HepG2 (cell line): ENCODE data around the gene POU2F1. TPM values are rescaled to one million over a fixed set of nuclear protein-coding genes. Genes with fewer than 3 reads are reported as not detected.

Experiments
- ATAC-seq: fragments of 200-7000 bp; cut with Tn5 transposase; 3 replicates; pipeline ENCODE4 v1.9.1; 2020; ENCODE audit warnings: mild to moderate bottlenecking, moderate library complexity
- BruUV-seq: library from RNA; stranded (reverse); fragments of 400-500 nt; replicated peaks from 2 replicates; lab custom pipeline; 2021; lab: Mats Ljungman, UMichigan
- CTCF ChIA-PET: fragments of 300-600 bp; formaldehyde crosslinking; extraction: SDS; loops from one replicate; lab custom pipeline; 2021; ENCODE audit warnings: low total read pairs, inconsistent platforms, low intra/inter-chr PET ratio; lab: Yijun Ruan, JAX
- POLR2A ChIA-PET: fragments of 350-600 bp; sonication (Branson Sonifier 250); formaldehyde crosslinking; loops from one replicate; lab custom pipeline; 2020; ENCODE audit warnings: antibody characterized with exemption, inconsistent platforms; lab: Yijun Ruan, JAX
- DNase-seq: peaks from one replicate; pipeline ENCODE4 v3.0.0-alpha.2; 2015; ENCODE audit warnings: low spot score
- FAIRE-seq: peaks from 3 replicates; lab custom pipeline; 2011; peaks lifted over from hg19 to GRCh38; lab: Jason Lieb, UNC
- H2AFZ ChIP-seq: one replicate; pipeline ENCODE4 v1.6.1; 2011; ENCODE audit warnings: low read length, inconsistent platforms
- H3K27ac ChIP-seq: fragments of 300-600 bp; 3 replicates; pipeline ENCODE4 v1.8.0; 2011; ENCODE audit warnings: mixed run types, mild to moderate bottlenecking, mixed read lengths, low read length, inconsistent platforms; ENCODE audit not compliant: insufficient read depth; ENCODE audit errors: extremely low read length
- H3K27me3 ChIP-seq, 2 experiments: fragments of 200-600 bp in 1 of 2; 2 replicates in 1 of 2; 3 replicates in 1 of 2; pipeline versions ENCODE4 v1.6.0 to v1.8.0; 2011; ENCODE audit warnings: low read length in 2 of 2, mild to moderate bottlenecking in 2 of 2, moderate library complexity in 2 of 2, inconsistent platforms in 1 of 2; ENCODE audit not compliant: insufficient read depth in 2 of 2, control insufficient read depth in 1 of 2
- H3K36me3 ChIP-seq, 2 experiments: fragments of 200-600 bp in 1 of 2; replicated peaks in 1 of 2; 2 replicates in 1 of 2; 3 replicates in 1 of 2; pipeline versions ENCODE4 v1.5.1 to v1.8.0; 2011; ENCODE audit warnings: low read length in 2 of 2, inconsistent platforms in 1 of 2; ENCODE audit not compliant: insufficient read depth in 2 of 2, control insufficient read depth in 1 of 2
- H3K4me1 ChIP-seq: 2 replicates; pipeline ENCODE4 v1.5.1; 2012; ENCODE audit warnings: low read length, inconsistent platforms; ENCODE audit not compliant: insufficient read depth
- H3K4me2 ChIP-seq: 2 replicates; pipeline ENCODE4 v1.6.0; 2011; ENCODE audit warnings: low read depth, low read length, inconsistent platforms
- H3K4me3 ChIP-seq, 3 experiments: fragments of 200-600 bp in 1 of 3; sonication (generic), shearing (Covaris generic) in 1 of 3; replicated peaks in 1 of 3; 2 replicates each; pipeline ENCODE4 v1.5.1; 2011 to 2016; ENCODE audit warnings: low read length in 3 of 3, inconsistent platforms in 2 of 3, low read depth in 2 of 3, mild to moderate bottlenecking in 2 of 3, control low read depth in 1 of 3, mixed read lengths in 1 of 3; ENCODE audit not compliant: insufficient read depth in 1 of 3
- H3K79me2 ChIP-seq: one replicate; pipeline ENCODE4 v1.6.1; 2011; ENCODE audit warnings: low read length, inconsistent platforms; ENCODE audit not compliant: insufficient read depth
- H3K9ac ChIP-seq: 2 replicates; pipeline ENCODE4 v1.6.0; 2011; ENCODE audit warnings: mild to moderate bottlenecking, low read depth, low read length, inconsistent platforms; ENCODE audit not compliant: insufficient read depth
- H3K9me3 ChIP-seq: 2 replicates; pipeline ENCODE4 v1.5.1; 2012; ENCODE audit warnings: mild to moderate bottlenecking, low read length
- H4K20me1 ChIP-seq: 2 replicates; pipeline ENCODE4 v1.6.0; 2011; ENCODE audit warnings: inconsistent platforms, mild to moderate bottlenecking, low read length, moderate library complexity; ENCODE audit not compliant: insufficient read depth
- JARID2 ChIP-seq: sonication (generic); formaldehyde crosslinking; IDR thresholded peaks from 2 replicates; pipeline ENCODE4 v1.8.1; 2023; ENCODE audit warnings: missing genetic modification reagents, inconsistent platforms; ENCODE audit not compliant: insufficient replicate concordance
- KDM6A ChIP-seq: IDR thresholded peaks from 2 replicates; pipeline ENCODE4 v1.6.1; 2016; ENCODE audit warnings: low read depth
- MTA3 ChIP-seq: sonication (generic); formaldehyde crosslinking; IDR thresholded peaks from 2 replicates; pipeline ENCODE4 v1.4.0; 2020; ENCODE audit warnings: missing genetic modification reagents
- NBN ChIP-seq: fragments of 450-650 bp; conservative IDR thresholded peaks from 2 replicates; pipeline ENCODE4 v1.6.1; 2017
- NFE2 ChIP-seq: sonication (generic); formaldehyde crosslinking; IDR thresholded peaks from 2 replicates; pipeline ENCODE4 v1.4.0; 2020; ENCODE audit warnings: missing genetic modification reagents
- SAP130 ChIP-seq: IDR thresholded peaks from 2 replicates; pipeline ENCODE4 v1.6.1; 2016; ENCODE audit warnings: low read depth
- SRSF1 ChIP-seq: fragments of 200-400 bp; formaldehyde crosslinking; optimal IDR thresholded peaks from 2 replicates; pipeline ENCODE3; 2017; ENCODE audit warnings: mild to moderate bottlenecking, low read depth, low read length, moderate library complexity
- ZMYM2 ChIP-seq: sonication (generic); formaldehyde crosslinking; IDR thresholded peaks from 2 replicates; pipeline ENCODE4 v1.8.0; 2022; ENCODE audit warnings: mild to moderate bottlenecking, missing genetic modification reagents
- ZNF333 ChIP-seq: sonication (generic); formaldehyde crosslinking; IDR thresholded peaks from 2 replicates; pipeline ENCODE4 v1.4.0; 2020; ENCODE audit warnings: mild to moderate bottlenecking, missing genetic modification reagents, borderline replicate concordance
- ZNF460 ChIP-seq: sonication (generic); formaldehyde crosslinking; IDR thresholded peaks from 2 replicates; pipeline ENCODE4 v1.5.1; 2020; ENCODE audit warnings: missing genetic modification reagents, mild to moderate bottlenecking, borderline replicate concordance
- ZNF773 ChIP-seq: sonication (generic); formaldehyde crosslinking; IDR thresholded peaks from 2 replicates; pipeline ENCODE4 v1.4.0; 2020; ENCODE audit warnings: missing genetic modification reagents, borderline replicate concordance
- in situ Hi-C: cut with HindIII; loops from 2 replicates; pipeline ENCODE4 v1.10.0; 2017; ENCODE audit warnings: low pct_unique_long_range_greater_than_20kb; ENCODE audit not compliant: extremely low pct_ligation_motif_present
- intact Hi-C: fragments of 100-400 bp; cut with micrococcal nuclease; formaldehyde crosslinking; loops from one replicate; pipeline ENCODE4 v1.10.0; 2022; ENCODE audit not compliant: unreplicated experiment
- polyA plus RNA-seq, 8 experiments: library from polyadenylated mRNA; depleted of rRNA in 3 of 8; stranded (reverse) in 7 of 8; unstranded in 1 of 8; fragments of >200 nt; fragmentation: Illumina TruSeq in 4 of 8; extraction: Trizol in 4 of 8; gene quantifications; 2 replicates each; pipeline versions ENCODE4 v1.2.1 to v1.2.3, GENCODE V29; 2011 to 2016; ENCODE audit warnings: low read depth in 4 of 8, missing spikeins in 1 of 8, mixed read lengths in 1 of 8; ENCODE audit not compliant: insufficient read depth in 1 of 8
- total RNA-seq, 5 experiments: library from RNA; depleted of rRNA; stranded (reverse); fragments of >200 nt; fragmentation: Illumina TruSeq; extraction: Trizol; gene quantifications; 2 replicates each; pipeline ENCODE4 v1.2.3, GENCODE V29; 2016; ENCODE audit warnings: low read depth in 1 of 5
- TF ChIP-seq, protein P1 (sequence below), 2 experiments: IDR thresholded peaks; 2 replicates each; pipeline ENCODE4 v1.6.1; 2011 to 2012; ENCODE audit warnings: low read length in 2 of 2, borderline replicate concordance in 1 of 2, low read depth in 1 of 2, mild to moderate bottlenecking in 1 of 2, moderate library complexity in 1 of 2
- TF ChIP-seq, protein P2 (sequence below): IDR thresholded peaks from 2 replicates; pipeline ENCODE4 v1.6.1; 2012; ENCODE audit warnings: inconsistent platforms

Gene POU2F1
- total and polyA plus RNA-seq, 2 of the 13 experiments (the other 11 are each of a cell fraction or from before 2014, with no cell fraction given), result 10.2 to 13.0 TPM

DNA sequence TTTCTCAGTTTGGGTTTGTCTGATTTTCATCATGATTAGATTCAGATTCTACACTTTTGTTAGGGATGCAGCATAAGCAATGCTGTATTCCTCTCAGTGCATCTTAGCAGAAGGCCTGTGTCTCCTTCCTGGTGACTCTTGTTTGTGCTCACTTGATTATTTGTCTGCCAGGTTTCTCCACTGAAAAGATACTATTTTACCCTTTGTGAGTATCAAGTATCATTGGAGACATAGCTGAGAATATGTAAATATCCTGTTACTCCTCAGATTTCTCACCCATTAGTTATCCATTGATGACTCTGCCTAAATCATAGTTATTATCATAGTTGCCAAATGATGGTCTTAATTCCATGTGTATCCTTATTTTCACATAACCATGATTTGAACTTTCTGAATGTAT is 148.5 kb downstream of the POU2F1 start:
- no TSS peak for BruUV-seq
- DNase-seq, result no peak
- no peak for ATAC-seq
- intact Hi-C loops, result no loop called here
- H3K27ac ChIP-seq, result no peak overlapping the region
- no peaks in the 10 kb centered on the region for H3K9me3 ChIP-seq
- FAIRE-seq, result no peak
- no peak overlapping the region for H3K9ac ChIP-seq
- no peaks in the 10 kb centered on the region for H3K4me1 ChIP-seq
- H3K36me3 ChIP-seq, result peaks cover 1 to 20% of the 10 kb centered on the region in 2 experiments; a peak in 4 of 5 replicates
- CTCF ChIA-PET, result no interaction called here
- H3K79me2 ChIP-seq, result no peaks in the 10 kb centered on the region
- in situ Hi-C loops, result no loop called here
- no peak overlapping the region for H3K4me2 ChIP-seq
- TF ChIP-seq NFE2 (CRISPR knock-in tag), result no peak
- TF ChIP-seq ZMYM2 (CRISPR knock-in tag), result no peak
- TF ChIP-seq, protein P1, sequence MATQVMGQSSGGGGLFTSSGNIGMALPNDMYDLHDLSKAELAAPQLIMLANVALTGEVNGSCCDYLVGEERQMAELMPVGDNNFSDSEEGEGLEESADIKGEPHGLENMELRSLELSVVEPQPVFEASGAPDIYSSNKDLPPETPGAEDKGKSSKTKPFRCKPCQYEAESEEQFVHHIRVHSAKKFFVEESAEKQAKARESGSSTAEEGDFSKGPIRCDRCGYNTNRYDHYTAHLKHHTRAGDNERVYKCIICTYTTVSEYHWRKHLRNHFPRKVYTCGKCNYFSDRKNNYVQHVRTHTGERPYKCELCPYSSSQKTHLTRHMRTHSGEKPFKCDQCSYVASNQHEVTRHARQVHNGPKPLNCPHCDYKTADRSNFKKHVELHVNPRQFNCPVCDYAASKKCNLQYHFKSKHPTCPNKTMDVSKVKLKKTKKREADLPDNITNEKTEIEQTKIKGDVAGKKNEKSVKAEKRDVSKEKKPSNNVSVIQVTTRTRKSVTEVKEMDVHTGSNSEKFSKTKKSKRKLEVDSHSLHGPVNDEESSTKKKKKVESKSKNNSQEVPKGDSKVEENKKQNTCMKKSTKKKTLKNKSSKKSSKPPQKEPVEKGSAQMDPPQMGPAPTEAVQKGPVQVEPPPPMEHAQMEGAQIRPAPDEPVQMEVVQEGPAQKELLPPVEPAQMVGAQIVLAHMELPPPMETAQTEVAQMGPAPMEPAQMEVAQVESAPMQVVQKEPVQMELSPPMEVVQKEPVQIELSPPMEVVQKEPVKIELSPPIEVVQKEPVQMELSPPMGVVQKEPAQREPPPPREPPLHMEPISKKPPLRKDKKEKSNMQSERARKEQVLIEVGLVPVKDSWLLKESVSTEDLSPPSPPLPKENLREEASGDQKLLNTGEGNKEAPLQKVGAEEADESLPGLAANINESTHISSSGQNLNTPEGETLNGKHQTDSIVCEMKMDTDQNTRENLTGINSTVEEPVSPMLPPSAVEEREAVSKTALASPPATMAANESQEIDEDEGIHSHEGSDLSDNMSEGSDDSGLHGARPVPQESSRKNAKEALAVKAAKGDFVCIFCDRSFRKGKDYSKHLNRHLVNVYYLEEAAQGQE (IDR thresholded peaks at IDR 0.05; ENCODE audit: borderline replicate concordance in 1 of 2, low read depth in 1 of 2, low read length in 2 of 2), result no peak
- no peak for TF ChIP-seq SAP130
- no peak for TF ChIP-seq KDM6A
- TF ChIP-seq, protein P2, sequence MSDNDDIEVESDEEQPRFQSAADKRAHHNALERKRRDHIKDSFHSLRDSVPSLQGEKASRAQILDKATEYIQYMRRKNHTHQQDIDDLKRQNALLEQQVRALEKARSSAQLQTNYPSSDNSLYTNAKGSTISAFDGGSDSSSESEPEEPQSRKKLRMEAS, result no peak
- no peak for TF ChIP-seq SRSF1
- no peak for TF ChIP-seq ZNF460 (CRISPR knock-in tag)
- no peak for TF ChIP-seq NBN
- TF ChIP-seq ZNF333 (CRISPR knock-in tag), result no peak
- no peak for TF ChIP-seq JARID2
- TF ChIP-seq ZNF773 (CRISPR knock-in tag), result no peak
- TF ChIP-seq MTA3 (CRISPR knock-in tag), result no peak
- POLR2A ChIA-PET, result no interaction called here
- no peaks in the 10 kb centered on the region for H3K27me3 ChIP-seq
- no peaks in the 10 kb centered on the region for H4K20me1 ChIP-seq
- no peak overlapping the region for H3K4me3 ChIP-seq
- no peak overlapping the region for H2AFZ ChIP-seq
